Breast epithelium (tissue), 4 donors: Measurements from ENCODE around the gene RAMP1. TPM values are rescaled to one million over a fixed set of nuclear protein-coding genes. Genes with fewer than 3 reads are reported as not detected.
A peak's percentile ranks its signal among the peaks of the same experiment; 100 is the strongest.

Source experiments
- DNase-seq, 2 donors: peaks; one replicate each; pipeline ENCODE4 v3.0.0-alpha.2; 2019; ENCODE audit warnings: low spot score in 2 of 2
- H3K27ac ChIP-seq, 2 donors: fragments of 200-600 bp; sonication (generic) in 1 of 2; one replicate each; pipeline ENCODE4 v1.5.1; 2016 to 2019; ENCODE audit warnings: mild to moderate bottlenecking in 1 of 2
- H3K27me3 ChIP-seq, 2 donors: fragments of 200-600 bp; sonication (generic) in 1 of 2; one replicate each; pipeline versions ENCODE4 v1.5.1 to v1.6.0; 2017 to 2019; ENCODE audit warnings: control low read depth in 1 of 2, mild to moderate bottlenecking in 1 of 2
- H3K36me3 ChIP-seq: fragments of 200-600 bp; one replicate; pipeline ENCODE4 v1.5.1; 2019
- H3K4me1 ChIP-seq, 2 donors: fragments of 200-600 bp; sonication (generic); one replicate each; pipeline ENCODE4 v1.5.1; 2016 to 2019; ENCODE audit warnings: control low read depth in 1 of 2
- H3K4me3 ChIP-seq, 3 donors: fragments of 200-600 bp; sonication (generic); 1 replicate in 2 of 3; 2 replicates in 1 of 3; pipeline ENCODE4 v1.5.1; 2016 to 2019; ENCODE audit warnings: mild to moderate bottlenecking in 3 of 3, moderate library complexity in 2 of 3
- H3K9me3 ChIP-seq, 2 donors: fragments of 200-600 bp; sonication (generic) in 1 of 2; one replicate each; pipeline ENCODE4 v1.5.1; 2016 to 2019; ENCODE audit warnings: control low read depth in 1 of 2
- POLR2A ChIP-seq: fragments of 450-650 bp; IDR thresholded peaks from one replicate; pipeline ENCODE4 v1.6.1; 2016; ENCODE audit warnings: antibody characterized with exemption, mild to moderate bottlenecking, moderate library complexity
- POLR2AphosphoS5 ChIP-seq, 3 donors: sonication (generic); formaldehyde crosslinking; IDR thresholded peaks; one replicate each; pipeline ENCODE4 v1.6.1; 2017; ENCODE audit warnings: antibody characterized with exemption in 3 of 3
- intact Hi-C: fragments of 100-400 bp; cut with DNase I; formaldehyde crosslinking; loops from one replicate; pipeline ENCODE4 v1.15.1; 2023; ENCODE audit warnings: low total_unique reads
- total RNA-seq, 3 donors: library from RNA; depleted of rRNA; stranded (reverse); fragments of >200 nt; gene quantifications; one replicate each; pipeline ENCODE4 v1.1.0, GENCODE V29; 2016
- TF ChIP-seq, protein P1 (sequence below), 3 donors: fragments of 450-650 bp; IDR thresholded peaks; one replicate each; pipeline ENCODE4 v1.5.1; 2016 to 2017; ENCODE audit warnings: antibody characterized with exemption in 3 of 3, mild to moderate bottlenecking in 3 of 3, moderate library complexity in 3 of 3

The RAMP1 gene
- total RNA-seq, 3 donors from 2014 or later: 8.2 to 25.9 TPM; not detected in 1

DNA sequence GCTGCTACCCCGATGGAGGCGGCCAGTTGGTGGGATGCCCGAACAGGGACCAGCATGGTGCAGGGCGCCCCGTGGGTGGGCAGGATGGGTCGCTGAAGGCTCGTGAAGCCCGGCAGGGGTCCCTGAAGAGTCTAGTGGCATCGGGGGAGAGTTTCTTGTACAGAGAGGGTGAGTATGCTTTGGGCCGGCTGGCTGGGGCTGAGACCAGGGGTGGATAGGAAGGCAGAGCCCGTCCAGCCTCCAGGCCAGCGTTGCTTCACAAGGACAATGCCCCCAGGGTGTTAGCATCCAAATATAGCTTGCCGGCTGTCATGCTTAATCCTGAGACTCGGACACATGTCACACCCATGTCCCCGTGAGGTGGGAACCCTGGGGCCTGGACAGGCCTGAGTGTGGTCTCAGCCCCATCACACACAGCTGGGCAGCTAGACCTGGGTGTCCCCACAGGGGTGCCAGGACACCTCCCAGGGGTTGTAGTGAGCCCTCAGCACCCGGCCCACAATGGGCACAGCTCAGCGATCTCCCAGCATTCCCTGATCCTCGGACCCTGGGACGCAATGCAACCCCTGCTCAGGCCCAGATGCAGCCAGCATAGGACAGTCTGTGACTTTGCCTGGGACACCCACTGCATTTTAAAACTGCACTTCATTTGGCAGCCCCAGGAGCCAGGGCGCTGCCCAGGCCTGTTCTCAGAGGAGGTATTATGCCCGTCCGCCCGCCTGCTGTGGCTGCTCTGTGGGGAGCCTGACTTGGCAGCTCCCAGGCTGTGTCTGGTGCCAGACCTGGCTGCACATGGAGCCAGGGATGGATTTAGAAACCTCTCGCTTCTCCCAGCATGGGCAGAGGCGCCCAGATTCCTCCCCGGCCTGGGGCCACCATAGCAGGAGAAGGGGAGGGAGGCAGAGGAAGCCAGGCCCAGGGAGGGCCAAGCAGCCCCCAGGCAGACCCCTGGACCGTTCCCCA, 36.4 kb downstream of the RAMP1 start:
- peak; percentile 48 to 89 for DNase-seq
- no peak overlapping the region for H3K4me3 ChIP-seq
- no peaks in the 10 kb centered on the region for H3K9me3 ChIP-seq
- TF ChIP-seq, protein P1, sequence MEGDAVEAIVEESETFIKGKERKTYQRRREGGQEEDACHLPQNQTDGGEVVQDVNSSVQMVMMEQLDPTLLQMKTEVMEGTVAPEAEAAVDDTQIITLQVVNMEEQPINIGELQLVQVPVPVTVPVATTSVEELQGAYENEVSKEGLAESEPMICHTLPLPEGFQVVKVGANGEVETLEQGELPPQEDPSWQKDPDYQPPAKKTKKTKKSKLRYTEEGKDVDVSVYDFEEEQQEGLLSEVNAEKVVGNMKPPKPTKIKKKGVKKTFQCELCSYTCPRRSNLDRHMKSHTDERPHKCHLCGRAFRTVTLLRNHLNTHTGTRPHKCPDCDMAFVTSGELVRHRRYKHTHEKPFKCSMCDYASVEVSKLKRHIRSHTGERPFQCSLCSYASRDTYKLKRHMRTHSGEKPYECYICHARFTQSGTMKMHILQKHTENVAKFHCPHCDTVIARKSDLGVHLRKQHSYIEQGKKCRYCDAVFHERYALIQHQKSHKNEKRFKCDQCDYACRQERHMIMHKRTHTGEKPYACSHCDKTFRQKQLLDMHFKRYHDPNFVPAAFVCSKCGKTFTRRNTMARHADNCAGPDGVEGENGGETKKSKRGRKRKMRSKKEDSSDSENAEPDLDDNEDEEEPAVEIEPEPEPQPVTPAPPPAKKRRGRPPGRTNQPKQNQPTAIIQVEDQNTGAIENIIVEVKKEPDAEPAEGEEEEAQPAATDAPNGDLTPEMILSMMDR (IDR thresholded peaks at IDR 0.05): no peak
- TF ChIP-seq POLR2AphosphoS5 (IDR thresholded peaks at IDR 0.05) (no peak), POLR2A (no peak)
- intact Hi-C loops: no loop called here
- peak overlapping the region in 1 of 2 donors; percentile 68 for H3K27ac ChIP-seq
- peaks cover 0 to 6% of the 10 kb centered on the region in 2 donors for H3K4me1 ChIP-seq
- H3K36me3 ChIP-seq: no peaks in the 10 kb centered on the region
- no peaks in the 10 kb centered on the region for H3K27me3 ChIP-seq

DNA sequence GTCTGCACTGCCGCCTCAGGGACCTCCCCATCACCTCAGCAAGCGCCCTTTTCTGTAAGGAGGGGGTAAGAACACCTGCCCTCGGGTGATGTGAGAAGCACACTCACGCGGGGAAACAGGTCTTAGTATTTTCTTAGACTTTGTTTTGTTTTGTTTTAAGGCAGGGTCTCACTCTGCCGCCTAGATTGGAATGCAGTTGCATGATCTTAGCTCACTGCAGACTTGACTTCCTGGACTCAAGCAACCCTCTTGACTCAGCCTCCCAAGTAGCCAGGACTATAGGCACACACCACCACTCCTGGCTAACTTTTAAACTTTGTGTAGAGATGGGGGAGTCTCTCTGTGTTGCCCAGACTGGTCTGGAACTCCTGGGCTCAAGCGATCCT, 37.1 kb downstream of the RAMP1 start:
- Histone ChIP-seq H3K36me3 (no peaks in the 10 kb centered on the region), H3K9me3 (no peaks in the 10 kb centered on the region), H3K27me3 (no peaks in the 10 kb centered on the region), H3K27ac (no peak overlapping the region), H3K4me1 (peaks cover 0 to 6% of the 10 kb centered on the region in 2 donors), H3K4me3 (no peak overlapping the region)
- DNase-seq: no peak
- intact Hi-C loops: no loop called here
- TF ChIP-seq POLR2A: no peak
- TF ChIP-seq, protein P1 (IDR thresholded peaks at IDR 0.05): no peak
- no peak for TF ChIP-seq POLR2AphosphoS5 (IDR thresholded peaks at IDR 0.05)

DNA sequence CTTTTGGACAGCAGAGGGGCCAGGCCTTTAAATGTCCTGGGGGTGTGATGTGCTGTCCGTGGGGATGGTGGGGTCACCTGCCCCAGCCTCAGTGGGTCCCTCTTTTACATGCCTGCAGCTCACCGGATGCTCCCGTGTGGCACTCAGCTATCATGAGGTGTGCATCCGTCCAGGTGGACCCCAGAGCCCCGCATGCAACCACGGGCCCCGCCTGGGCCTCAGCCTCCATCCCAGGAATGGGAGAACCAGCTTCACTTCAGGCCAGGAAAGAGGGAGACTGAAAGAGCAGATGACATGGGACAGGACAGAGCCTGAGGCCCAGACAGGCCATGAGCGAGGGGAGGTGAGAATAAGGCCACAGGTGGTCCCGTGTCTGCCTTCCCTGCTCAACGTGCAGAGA, 37.5 kb downstream of the RAMP1 start:
- Histone ChIP-seq H3K9me3 (no peaks in the 10 kb centered on the region), H3K27ac (no peak overlapping the region), H3K36me3 (no peaks in the 10 kb centered on the region), H3K4me3 (no peak overlapping the region), H3K4me1 (peaks cover 0 to 6% of the 10 kb centered on the region in 2 donors), H3K27me3 (no peaks in the 10 kb centered on the region)
- DNase-seq: no peak
- intact Hi-C loops: no loop called here
- TF ChIP-seq POLR2A (no peak), POLR2AphosphoS5 (IDR thresholded peaks at IDR 0.05) (no peak)
- TF ChIP-seq, protein P1 (IDR thresholded peaks at IDR 0.05): no peak

DNA sequence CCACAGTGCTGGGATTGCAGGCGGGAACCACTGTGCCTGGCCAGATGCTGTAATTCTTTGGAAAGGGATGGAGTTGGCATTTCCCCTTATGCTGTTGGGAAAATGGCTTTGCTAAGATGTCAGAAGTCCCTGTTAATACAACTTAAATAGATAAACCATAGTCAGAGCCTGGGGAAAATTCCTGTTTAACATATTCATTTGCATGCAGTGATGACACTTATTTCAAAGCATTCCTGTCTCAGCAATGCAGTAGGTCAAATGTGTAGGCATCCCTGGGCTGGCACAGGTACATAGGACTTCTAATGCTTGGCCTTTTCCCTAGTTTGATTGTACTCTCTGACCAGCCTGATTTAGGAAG, 38.6 kb downstream of the RAMP1 start:
- H3K9me3 ChIP-seq: no peaks in the 10 kb centered on the region
- intact Hi-C loops: no loop called here
- TF ChIP-seq POLR2AphosphoS5 (IDR thresholded peaks at IDR 0.05) (no peak), POLR2A (no peak)
- TF ChIP-seq, protein P1 (IDR thresholded peaks at IDR 0.05): no peak
- no peak for DNase-seq
- H3K4me1 ChIP-seq: peaks cover 0 to 6% of the 10 kb centered on the region in 2 donors
- no peaks in the 10 kb centered on the region for H3K27me3 ChIP-seq
- no peaks in the 10 kb centered on the region for H3K36me3 ChIP-seq
- H3K27ac ChIP-seq: peak overlapping the region; percentile 69 to 84
- peak overlapping the region in 1 of 3 donors; percentile 23 for H3K4me3 ChIP-seq
